ENCODE data around the gene GRXCR1. TPM values are rescaled to one million over a fixed set of nuclear protein-coding genes. Genes with fewer than 3 reads are reported as not detected.
A peak's percentile ranks its signal among the peaks of the same experiment; 100 is the strongest.

The GRXCR1 gene
- polyA plus RNA-seq, 2 of the 4 experiments (the other 2 are of a cell fraction), result not detected

GRCh38 chr4:42845586-42845985 is 46.9 kb upstream of the GRXCR1 start:
- no peaks in the 10 kb centered on the region for H3K9me3 ChIP-seq
- no peak overlapping the region for H3K27ac ChIP-seq
- no peak overlapping the region for H3K4me2 ChIP-seq
- FAIRE-seq, result no peak
- no peak for ATAC-seq
- ChIA-PET POLR2A (no interaction called here), CTCF (interaction anchor here (0.6 to 1.2 kb wide), 2 partner anchors 18 to 639 kb away, joined by 3 read pairs; no protein-coding TSS in a partner anchor)
- WGBS (ENCODE audit: missing lambda C conversion rate), result 0% methylated on average over 1 of the region's 1 CpG
- H3K4me3 ChIP-seq, result no peak overlapping the region
- no peaks in the 10 kb centered on the region for H3K4me1 ChIP-seq
- no peak for DNase-seq (ENCODE audit: low read depth in 1 of 2, low spot score in 1 of 2)
- TF ChIP-seq HMGXB4 (CRISPR knock-in tag; IDR thresholded peaks at IDR 0.05; ENCODE audit: borderline replicate concordance) (no peak), RARB (CRISPR knock-in tag; IDR thresholded peaks at IDR 0.05) (no peak), HOXA7 (CRISPR knock-in tag; IDR thresholded peaks at IDR 0.05) (no peak), TFCP2L1 (CRISPR knock-in tag; IDR thresholded peaks at IDR 0.05) (no peak), POLR2A (IDR thresholded peaks at IDR 0.05; ENCODE audit: low read length) (no peak), HOXB5 (CRISPR knock-in tag; IDR thresholded peaks at IDR 0.05) (no peak), CBX2 (IDR thresholded peaks at IDR 0.05; ENCODE audit: borderline replicate concordance, low read depth) (no peak), KDM1A (IDR thresholded peaks at IDR 0.05; ENCODE audit: low read depth) (no peak), CHD4 (IDR thresholded peaks at IDR 0.05; ENCODE audit: borderline replicate concordance) (no peak), ELK1 (IDR thresholded peaks at IDR 0.05; ENCODE audit: low read depth, low read length) (no peak)
- TF ChIP-seq, protein P1, sequence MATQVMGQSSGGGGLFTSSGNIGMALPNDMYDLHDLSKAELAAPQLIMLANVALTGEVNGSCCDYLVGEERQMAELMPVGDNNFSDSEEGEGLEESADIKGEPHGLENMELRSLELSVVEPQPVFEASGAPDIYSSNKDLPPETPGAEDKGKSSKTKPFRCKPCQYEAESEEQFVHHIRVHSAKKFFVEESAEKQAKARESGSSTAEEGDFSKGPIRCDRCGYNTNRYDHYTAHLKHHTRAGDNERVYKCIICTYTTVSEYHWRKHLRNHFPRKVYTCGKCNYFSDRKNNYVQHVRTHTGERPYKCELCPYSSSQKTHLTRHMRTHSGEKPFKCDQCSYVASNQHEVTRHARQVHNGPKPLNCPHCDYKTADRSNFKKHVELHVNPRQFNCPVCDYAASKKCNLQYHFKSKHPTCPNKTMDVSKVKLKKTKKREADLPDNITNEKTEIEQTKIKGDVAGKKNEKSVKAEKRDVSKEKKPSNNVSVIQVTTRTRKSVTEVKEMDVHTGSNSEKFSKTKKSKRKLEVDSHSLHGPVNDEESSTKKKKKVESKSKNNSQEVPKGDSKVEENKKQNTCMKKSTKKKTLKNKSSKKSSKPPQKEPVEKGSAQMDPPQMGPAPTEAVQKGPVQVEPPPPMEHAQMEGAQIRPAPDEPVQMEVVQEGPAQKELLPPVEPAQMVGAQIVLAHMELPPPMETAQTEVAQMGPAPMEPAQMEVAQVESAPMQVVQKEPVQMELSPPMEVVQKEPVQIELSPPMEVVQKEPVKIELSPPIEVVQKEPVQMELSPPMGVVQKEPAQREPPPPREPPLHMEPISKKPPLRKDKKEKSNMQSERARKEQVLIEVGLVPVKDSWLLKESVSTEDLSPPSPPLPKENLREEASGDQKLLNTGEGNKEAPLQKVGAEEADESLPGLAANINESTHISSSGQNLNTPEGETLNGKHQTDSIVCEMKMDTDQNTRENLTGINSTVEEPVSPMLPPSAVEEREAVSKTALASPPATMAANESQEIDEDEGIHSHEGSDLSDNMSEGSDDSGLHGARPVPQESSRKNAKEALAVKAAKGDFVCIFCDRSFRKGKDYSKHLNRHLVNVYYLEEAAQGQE (IDR thresholded peaks at IDR 0.05), result no peak

DNA sequence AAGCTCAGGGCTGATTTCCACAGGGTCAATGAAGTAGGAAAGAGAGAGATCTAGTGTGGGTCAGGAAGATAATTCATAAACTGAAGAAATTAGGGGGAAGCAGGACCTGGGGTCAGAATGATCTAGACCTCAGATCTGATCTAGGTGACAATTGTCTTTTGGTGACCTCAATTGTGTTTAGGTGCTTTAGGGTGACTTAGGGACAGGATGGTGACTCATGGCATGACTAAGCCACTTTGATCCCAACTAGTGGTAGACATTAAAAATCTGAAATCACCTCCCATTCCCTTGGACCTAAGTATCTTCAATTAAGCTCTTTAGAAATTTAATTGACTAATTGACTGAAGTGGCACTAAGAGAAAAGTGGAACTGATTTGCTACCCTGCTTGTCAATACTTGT is 36.7 kb upstream of the GRXCR1 start:
- POLR2A ChIA-PET, result no interaction called here

GRCh38 chr4:42865572-42866189 is 26.8 kb upstream of the GRXCR1 start:
- Histone ChIP-seq H3K4me1 (no peaks in the 10 kb centered on the region), H3K4me3 (no peak overlapping the region), H3K9me3 (no peaks in the 10 kb centered on the region), H3K4me2 (no peak overlapping the region), H3K27ac (no peak overlapping the region)
- TF ChIP-seq, protein P2, sequence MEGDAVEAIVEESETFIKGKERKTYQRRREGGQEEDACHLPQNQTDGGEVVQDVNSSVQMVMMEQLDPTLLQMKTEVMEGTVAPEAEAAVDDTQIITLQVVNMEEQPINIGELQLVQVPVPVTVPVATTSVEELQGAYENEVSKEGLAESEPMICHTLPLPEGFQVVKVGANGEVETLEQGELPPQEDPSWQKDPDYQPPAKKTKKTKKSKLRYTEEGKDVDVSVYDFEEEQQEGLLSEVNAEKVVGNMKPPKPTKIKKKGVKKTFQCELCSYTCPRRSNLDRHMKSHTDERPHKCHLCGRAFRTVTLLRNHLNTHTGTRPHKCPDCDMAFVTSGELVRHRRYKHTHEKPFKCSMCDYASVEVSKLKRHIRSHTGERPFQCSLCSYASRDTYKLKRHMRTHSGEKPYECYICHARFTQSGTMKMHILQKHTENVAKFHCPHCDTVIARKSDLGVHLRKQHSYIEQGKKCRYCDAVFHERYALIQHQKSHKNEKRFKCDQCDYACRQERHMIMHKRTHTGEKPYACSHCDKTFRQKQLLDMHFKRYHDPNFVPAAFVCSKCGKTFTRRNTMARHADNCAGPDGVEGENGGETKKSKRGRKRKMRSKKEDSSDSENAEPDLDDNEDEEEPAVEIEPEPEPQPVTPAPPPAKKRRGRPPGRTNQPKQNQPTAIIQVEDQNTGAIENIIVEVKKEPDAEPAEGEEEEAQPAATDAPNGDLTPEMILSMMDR (IDR thresholded peaks at IDR 0.05), result peak; percentile 54
- TF ChIP-seq JUN (IDR thresholded peaks at IDR 0.05) (no peak), RAD21 (conservative IDR thresholded peaks at IDR 0.05 in 1 of 2, IDR thresholded peaks at IDR 0.05 in 1 of 2) (peak; percentile 46 to 52), EP300 (IDR thresholded peaks at IDR 0.05) (no peak), HOXB5 (CRISPR knock-in tag; IDR thresholded peaks at IDR 0.05) (no peak), SMC3 (IDR thresholded peaks at IDR 0.05) (peak; percentile 31; the same call in 1 of the 3 replicates)
- POLR2A ChIA-PET, result no interaction called here
- CTCF ChIA-PET, result interaction anchor here (0.7 to 1.6 kb wide), 7 partner anchors 10 to 299 kb away, joined by 3 to 6 read pairs (median 4); partner anchors contain the start of gene ATP8A1
- peak in 1 of 2 experiments; percentile 43; a peak in 1 of 6 replicates for ATAC-seq
- 12% methylated on average over 3 of the region's 3 CpGs for WGBS (ENCODE audit: missing lambda C conversion rate)
- DNase-seq (ENCODE audit: low read depth in 1 of 2, low spot score in 1 of 2), result peak; percentile 0 to 47
- FAIRE-seq, result no peak

More for the DNA sequence above, 36.7 kb upstream of the GRXCR1 start:
- H3K9me3 ChIP-seq, result no peaks in the 10 kb centered on the region
- no peak overlapping the region for H3K4me2 ChIP-seq
- DNase-seq (ENCODE audit: low read depth in 1 of 2, low spot score in 1 of 2) (no peak), ATAC-seq (no peak), FAIRE-seq (no peak)
- TF ChIP-seq HOXA7 (CRISPR knock-in tag; IDR thresholded peaks at IDR 0.05) (no peak), USF2 (IDR thresholded peaks at IDR 0.05) (no peak)
- no peaks in the 10 kb centered on the region for H3K4me1 ChIP-seq
- H3K27ac ChIP-seq, result no peak overlapping the region
- CTCF ChIA-PET, result interaction anchor here (0.9 kb wide), 1 partner anchor 9 kb away, joined by 4 read pairs; no protein-coding TSS in a partner anchor
- no peak overlapping the region for H3K4me3 ChIP-seq

Data from A549 (cell line).